GM19324 (cell line): ENCODE data around the gene KLRG1.

Source experiments
- ATAC-seq: cut with Tn5 transposase; IDR thresholded peaks from one replicate; pipeline ENCODE4 v1.9.1; 2021; ENCODE audit warnings: mild to moderate bottlenecking, moderate library complexity; ENCODE audit not compliant: unreplicated experiment, low FRiP score

The KLRG1 gene

GRCh38 chr12:8980137-8980536 is 9.2 kb upstream of the KLRG1 start:
- ATAC-seq, result no peak

- ATAC-seq, result no peak
Measured at GRCh38 chr12:8985213-8985754, 4.1 kb upstream of the KLRG1 start.

GRCh38 chr12:8987163-8987562 is 2.2 kb upstream of the KLRG1 start:
- no peak for ATAC-seq

GRCh38 chr12:8987685-8988084 is 1.7 kb upstream of the KLRG1 start:
- ATAC-seq, result no peak

GRCh38 chr12:8991371-8992345 is 2.3 kb downstream of the KLRG1 start:
- ATAC-seq, result no peak

- ATAC-seq, result no peak
Measured at GRCh38 chr12:8993827-8994226, 4.5 kb downstream of the KLRG1 start.

GRCh38 chr12:8995021-8995775 is 5.9 kb downstream of the KLRG1 start:
- ATAC-seq, result no peak

- peak; percentile 65 for ATAC-seq
Measured at GRCh38 chr12:8996682-8997405, 7.5 kb downstream of the KLRG1 start.

- no peak for ATAC-seq
Measured at GRCh38 chr12:9001233-9001632, 11.9 kb downstream of the KLRG1 start.

- no peak for ATAC-seq
Measured at GRCh38 chr12:9002335-9002734, 13.0 kb downstream of the KLRG1 start.

GRCh38 chr12:9022592-9022991 is 33.2 kb downstream of the KLRG1 start:
- ATAC-seq, result no peak

GRCh38 chr12:9024512-9024911 is 35.2 kb downstream of the KLRG1 start:
- no peak for ATAC-seq

GRCh38 chr12:9027161-9028059 is 38.1 kb downstream of the KLRG1 start:
- no peak for ATAC-seq

- no peak for ATAC-seq
Measured at GRCh38 chr12:9030776-9031175, 41.4 kb downstream of the KLRG1 start.

GRCh38 chr12:9032202-9032964 is 43.0 kb downstream of the KLRG1 start:
- ATAC-seq, result no peak

GRCh38 chr12:9033265-9033887 is 44.0 kb downstream of the KLRG1 start:
- ATAC-seq, result no peak

- no peak for ATAC-seq
Measured at GRCh38 chr12:9034095-9034494, 44.7 kb downstream of the KLRG1 start.

- ATAC-seq, result no peak
Measured at GRCh38 chr12:9036227-9036626, 46.9 kb downstream of the KLRG1 start.
